KMS-11 (cell line): ENCODE data around the gene RGS7.

ENCODE experiments used
- H2AFZ ChIP-seq: fragments of 200-600 bp; sonication (generic); 2 replicates; pipeline ENCODE4 v1.6.1; 2016; ENCODE audit warnings: antibody characterized with exemption, mixed run types, low read depth
- H3K27ac ChIP-seq: fragments of 200-600 bp; sonication (generic); 2 replicates; pipeline ENCODE4 v1.6.1; 2016; ENCODE audit warnings: mild to moderate bottlenecking, mixed run types
- H3K27me3 ChIP-seq: fragments of 200-600 bp; sonication (generic); 2 replicates; pipeline ENCODE4 v1.6.1; 2017; ENCODE audit warnings: mild to moderate bottlenecking, low read depth, mixed run types, moderate library complexity; ENCODE audit not compliant: insufficient read depth
- H3K36me3 ChIP-seq: fragments of 200-600 bp; sonication (generic); 2 replicates; pipeline ENCODE4 v1.6.1; 2017; ENCODE audit warnings: mild to moderate bottlenecking, mixed run types; ENCODE audit not compliant: insufficient read depth
- H3K4me1 ChIP-seq: fragments of 200-600 bp; sonication (generic); 2 replicates; pipeline ENCODE4 v1.6.1; 2016; ENCODE audit warnings: mild to moderate bottlenecking, low read depth, mixed run types; ENCODE audit not compliant: poor library complexity, severe bottlenecking
- H3K4me2 ChIP-seq: fragments of 200-600 bp; sonication (generic); 2 replicates; pipeline ENCODE4 v1.7.0; 2016; ENCODE audit warnings: mild to moderate bottlenecking, mixed run types
- H3K4me3 ChIP-seq: fragments of 200-600 bp; sonication (generic); IDR thresholded peaks from 2 replicates; pipeline ENCODE4 v1.6.1; 2017; ENCODE audit warnings: low read depth, low read length, mixed read lengths; ENCODE audit not compliant: insufficient read depth
- H3K79me2 ChIP-seq: fragments of 200-600 bp; sonication (generic); 2 replicates; pipeline ENCODE4 v1.6.1; 2016; ENCODE audit warnings: low read depth, mixed run types; ENCODE audit not compliant: insufficient read depth
- H3K9ac ChIP-seq: fragments of 200-600 bp; sonication (generic); 2 replicates; pipeline ENCODE4 v1.6.1; 2016; ENCODE audit warnings: mild to moderate bottlenecking, mixed run types
- H4K20me1 ChIP-seq: fragments of 200-600 bp; sonication (generic); 2 replicates; pipeline ENCODE4 v1.6.1; 2016; ENCODE audit warnings: mild to moderate bottlenecking, mixed run types; ENCODE audit not compliant: insufficient read depth
- TF ChIP-seq, protein P1 (sequence below): fragments of 200-600 bp; sonication (generic); conservative IDR thresholded peaks from 2 replicates; pipeline ENCODE4 v1.6.1; 2017; ENCODE audit warnings: low read depth, mild to moderate bottlenecking, antibody characterized with exemption, low read length, moderate library complexity, mixed read lengths

RGS7 gene

DNA sequence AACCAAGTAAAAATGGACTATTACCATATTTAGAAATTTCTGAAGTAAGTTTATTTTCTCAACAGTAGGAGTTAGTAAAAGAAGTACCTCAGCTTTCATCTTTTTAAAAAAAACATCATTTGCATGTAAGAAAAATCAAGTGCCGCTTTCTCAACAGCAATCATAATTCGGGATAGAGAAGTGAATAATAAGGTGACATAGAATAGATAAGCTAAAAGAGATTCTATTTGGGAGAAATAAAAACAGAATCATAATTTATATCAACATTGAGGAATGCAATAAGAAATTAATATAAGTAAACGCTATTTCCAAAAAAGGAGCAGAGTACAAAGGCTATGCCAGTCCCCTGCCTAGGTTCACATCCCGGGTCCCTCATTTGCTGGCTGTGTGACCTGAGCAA is 414.1 kb downstream of the RGS7 start:
- H3K79me2 ChIP-seq = no peaks in the 10 kb centered on the region
- no peaks in the 10 kb centered on the region for H3K27me3 ChIP-seq
- H4K20me1 ChIP-seq = no peaks in the 10 kb centered on the region
- H2AFZ ChIP-seq = no peak overlapping the region
- no peaks in the 10 kb centered on the region for H3K36me3 ChIP-seq
- TF ChIP-seq, protein P1, sequence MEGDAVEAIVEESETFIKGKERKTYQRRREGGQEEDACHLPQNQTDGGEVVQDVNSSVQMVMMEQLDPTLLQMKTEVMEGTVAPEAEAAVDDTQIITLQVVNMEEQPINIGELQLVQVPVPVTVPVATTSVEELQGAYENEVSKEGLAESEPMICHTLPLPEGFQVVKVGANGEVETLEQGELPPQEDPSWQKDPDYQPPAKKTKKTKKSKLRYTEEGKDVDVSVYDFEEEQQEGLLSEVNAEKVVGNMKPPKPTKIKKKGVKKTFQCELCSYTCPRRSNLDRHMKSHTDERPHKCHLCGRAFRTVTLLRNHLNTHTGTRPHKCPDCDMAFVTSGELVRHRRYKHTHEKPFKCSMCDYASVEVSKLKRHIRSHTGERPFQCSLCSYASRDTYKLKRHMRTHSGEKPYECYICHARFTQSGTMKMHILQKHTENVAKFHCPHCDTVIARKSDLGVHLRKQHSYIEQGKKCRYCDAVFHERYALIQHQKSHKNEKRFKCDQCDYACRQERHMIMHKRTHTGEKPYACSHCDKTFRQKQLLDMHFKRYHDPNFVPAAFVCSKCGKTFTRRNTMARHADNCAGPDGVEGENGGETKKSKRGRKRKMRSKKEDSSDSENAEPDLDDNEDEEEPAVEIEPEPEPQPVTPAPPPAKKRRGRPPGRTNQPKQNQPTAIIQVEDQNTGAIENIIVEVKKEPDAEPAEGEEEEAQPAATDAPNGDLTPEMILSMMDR = no peak
- H3K4me3 ChIP-seq = no peak overlapping the region
- H3K4me1 ChIP-seq = no peaks in the 10 kb centered on the region
- H3K9ac ChIP-seq = no peak overlapping the region
- no peak overlapping the region for H3K27ac ChIP-seq
- no peak overlapping the region for H3K4me2 ChIP-seq

DNA sequence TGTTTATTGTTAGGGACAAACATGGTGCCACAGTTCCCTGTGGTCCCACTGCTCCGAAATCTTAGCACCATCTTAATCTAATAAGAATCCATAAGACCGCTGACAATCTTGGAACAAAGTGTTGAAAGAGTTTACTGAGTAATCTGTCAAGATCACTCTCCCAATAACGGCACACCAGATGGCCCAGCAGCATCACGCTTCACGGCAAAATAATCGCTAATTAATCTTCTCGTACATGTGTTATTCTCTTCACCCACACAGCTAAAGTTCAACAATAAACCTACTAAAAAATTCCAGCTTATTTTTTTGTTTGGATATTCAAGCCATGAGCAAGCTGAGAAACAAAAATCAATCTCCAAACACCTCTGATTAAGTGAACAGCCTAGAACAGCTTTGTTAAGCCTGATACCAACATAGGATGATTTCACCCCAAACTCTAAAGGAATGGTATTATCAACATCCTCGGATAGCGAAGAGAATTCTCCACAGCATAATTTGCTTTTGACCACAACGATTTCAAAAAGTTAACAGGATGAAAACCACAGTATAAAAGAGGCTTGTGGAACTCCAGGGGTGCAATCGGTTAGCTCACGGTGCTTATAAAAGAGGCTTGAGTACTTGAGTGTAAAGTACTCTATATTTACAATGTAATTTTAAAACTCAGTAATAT is 415.2 kb downstream of the RGS7 start:
- no peaks in the 10 kb centered on the region for H4K20me1 ChIP-seq
- no peak overlapping the region for H3K9ac ChIP-seq
- no peak overlapping the region for H3K27ac ChIP-seq
- no peak overlapping the region for H2AFZ ChIP-seq
- no peaks in the 10 kb centered on the region for H3K36me3 ChIP-seq
- H3K27me3 ChIP-seq = no peaks in the 10 kb centered on the region
- TF ChIP-seq, protein P1 = no peak
- H3K79me2 ChIP-seq = no peaks in the 10 kb centered on the region
- H3K4me1 ChIP-seq = no peaks in the 10 kb centered on the region
- H3K4me2 ChIP-seq = no peak overlapping the region
- H3K4me3 ChIP-seq = no peak overlapping the region

- H3K4me1 ChIP-seq = no peaks in the 10 kb centered on the region
- H2AFZ ChIP-seq = no peak overlapping the region
- no peaks in the 10 kb centered on the region for H3K27me3 ChIP-seq
- no peak overlapping the region for H3K27ac ChIP-seq
- TF ChIP-seq, protein P1 = no peak
- H3K79me2 ChIP-seq = no peaks in the 10 kb centered on the region
- no peak overlapping the region for H3K9ac ChIP-seq
- no peaks in the 10 kb centered on the region for H4K20me1 ChIP-seq
- H3K4me2 ChIP-seq = no peak overlapping the region
- H3K36me3 ChIP-seq = no peaks in the 10 kb centered on the region
- H3K4me3 ChIP-seq = no peak overlapping the region
Observed at GRCh38 chr1:240936911-240937668, 419.9 kb downstream of the RGS7 start.

DNA sequence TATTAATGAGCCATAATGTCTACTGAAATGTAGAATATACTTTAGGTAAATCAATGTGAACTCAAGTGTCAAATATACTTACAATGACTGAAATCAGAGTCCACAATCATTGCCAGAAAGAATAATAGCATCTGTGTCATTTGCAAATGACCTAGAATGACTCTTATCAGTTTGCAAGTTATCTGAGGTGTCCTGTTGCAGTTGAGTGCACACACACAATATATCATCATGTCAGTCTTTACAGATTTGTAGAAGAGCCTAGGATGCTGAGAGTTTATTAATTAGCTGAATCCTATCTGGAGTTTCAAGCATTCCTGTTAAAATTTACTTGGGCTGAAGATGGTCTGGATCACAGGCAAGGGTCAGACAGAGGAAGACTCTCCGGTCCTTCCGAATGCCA is 421.1 kb downstream of the RGS7 start:
- H3K4me3 ChIP-seq = no peak overlapping the region
- H3K79me2 ChIP-seq = no peaks in the 10 kb centered on the region
- H3K36me3 ChIP-seq = no peaks in the 10 kb centered on the region
- H3K4me2 ChIP-seq = no peak overlapping the region
- TF ChIP-seq, protein P1 = no peak
- H3K27me3 ChIP-seq = no peaks in the 10 kb centered on the region
- no peak overlapping the region for H3K9ac ChIP-seq
- H3K27ac ChIP-seq = no peak overlapping the region
- H2AFZ ChIP-seq = no peak overlapping the region
- no peaks in the 10 kb centered on the region for H3K4me1 ChIP-seq
- H4K20me1 ChIP-seq = no peaks in the 10 kb centered on the region
